Neural cell (in vitro differentiated cells): Measurements from ENCODE around the gene HUNK. TPM values are rescaled to one million over a fixed set of nuclear protein-coding genes. Genes with fewer than 3 reads are reported as not detected.

Source experiments
- H2AFZ ChIP-seq: fragments of 200-600, 300-800 bp; sonication (generic), shearing (Covaris generic); 2 replicates; pipeline ENCODE4 v1.6.0; 2014; ENCODE audit warnings: low read depth, mild to moderate bottlenecking, antibody characterized with exemption, low read length, moderate library complexity
- H3F3A ChIP-seq: fragments of 200-600 bp; shearing (Covaris generic); 2 replicates; pipeline ENCODE4 v1.6.1; 2016; ENCODE audit warnings: mild to moderate bottlenecking, moderate library complexity, mixed read lengths, antibody characterized with exemption, low read length; ENCODE audit not compliant: insufficient read depth, poor library complexity, severe bottlenecking
- H3K27ac ChIP-seq: fragments of 200-600, 300-800 bp; sonication (generic), shearing (Covaris generic); 2 replicates; pipeline ENCODE4 v1.5.1; 2014; ENCODE audit warnings: mild to moderate bottlenecking, low read length, moderate library complexity
- H3K27me3 ChIP-seq: fragments of 300-800, 200-600 bp; sonication (generic), shearing (Covaris generic); 2 replicates; pipeline ENCODE4 v1.6.0; 2014; ENCODE audit warnings: mild to moderate bottlenecking, low read depth, low read length, moderate library complexity; ENCODE audit not compliant: insufficient read depth
- H3K36me3 ChIP-seq: fragments of 300-800, 200-600 bp; sonication (generic), shearing (Covaris generic); 2 replicates; pipeline ENCODE4 v1.5.1; 2014; ENCODE audit warnings: mild to moderate bottlenecking, antibody characterized with exemption, low read length, moderate library complexity; ENCODE audit not compliant: insufficient read depth
- H3K4me2 ChIP-seq: fragments of 300-800, 200-600 bp; sonication (generic), shearing (Covaris generic); 2 replicates; pipeline ENCODE4 v1.6.0; 2014; ENCODE audit warnings: mild to moderate bottlenecking, low read length
- H3K4me3 ChIP-seq: fragments of 300-800, 200-600 bp; sonication (generic), shearing (Covaris generic); 2 replicates; pipeline ENCODE4 v1.5.1; 2014; ENCODE audit warnings: mild to moderate bottlenecking, low read length, moderate library complexity
- H3K79me2 ChIP-seq: fragments of 200-600 bp; shearing (Covaris generic); replicated peaks from 2 replicates; pipeline ENCODE4 v1.6.0; 2014; ENCODE audit warnings: mild to moderate bottlenecking, low read length, moderate library complexity; ENCODE audit not compliant: insufficient read depth
- H3K9ac ChIP-seq: fragments of 300-800, 200-600 bp; sonication (generic), shearing (Covaris generic); 2 replicates; pipeline ENCODE4 v1.6.1; 2016; ENCODE audit warnings: mild to moderate bottlenecking, low read length, mixed read lengths
- H3K9me2 ChIP-seq: fragments of 200-600 bp; shearing (Covaris generic); 2 replicates; pipeline ENCODE4 v1.6.1; 2016; ENCODE audit warnings: mild to moderate bottlenecking, low read length, mixed read lengths; ENCODE audit not compliant: insufficient read depth
- H3K9me3 ChIP-seq: fragments of 200-600, 300-800 bp; sonication (generic), shearing (Covaris generic); 2 replicates; pipeline ENCODE4 v1.6.1; 2016; ENCODE audit warnings: mild to moderate bottlenecking, mixed run types, low read length, moderate library complexity, mixed read lengths
- H4K20me1 ChIP-seq: fragments of 200-600 bp; shearing (Covaris generic); 2 replicates; pipeline ENCODE4 v1.6.1; 2016; ENCODE audit warnings: mild to moderate bottlenecking, mixed run types; ENCODE audit not compliant: insufficient read depth
- CTCF ChIP-seq: fragments of 450-650 bp; IDR thresholded peaks from 2 replicates; pipeline ENCODE4 v1.5.1; 2014; ENCODE audit warnings: antibody characterized with exemption, mild to moderate bottlenecking, moderate library complexity; ENCODE audit not compliant: poor library complexity, severe bottlenecking
- EP300 ChIP-seq: fragments of 450-650 bp; conservative IDR thresholded peaks from 2 replicates; pipeline ENCODE4 v1.6.1; 2014; ENCODE audit warnings: antibody characterized with exemption, mild to moderate bottlenecking, moderate library complexity; ENCODE audit not compliant: poor library complexity, severe bottlenecking
- EZH2 ChIP-seq: fragments of 200-600, 300-800 bp; shearing (Covaris generic), sonication (generic); IDR thresholded peaks from 2 replicates; pipeline ENCODE4 v1.6.1; 2014; ENCODE audit warnings: antibody characterized with exemption, low read length, borderline replicate concordance, mild to moderate bottlenecking; ENCODE audit not compliant: insufficient read depth, poor library complexity, severe bottlenecking
- MXI1 ChIP-seq: fragments of 450-650 bp; conservative IDR thresholded peaks from 2 replicates; pipeline ENCODE4 v1.6.1; 2014; ENCODE audit warnings: antibody characterized with exemption, mild to moderate bottlenecking; ENCODE audit not compliant: poor library complexity, severe bottlenecking
- POLR2AphosphoS5 ChIP-seq: IDR thresholded peaks from 2 replicates; pipeline ENCODE4 v1.6.1; 2012
- RAD21 ChIP-seq: fragments of 450-650 bp; conservative IDR thresholded peaks from 2 replicates; pipeline ENCODE4 v1.6.1; 2014; ENCODE audit warnings: antibody characterized with exemption, mild to moderate bottlenecking, moderate library complexity
- SMC3 ChIP-seq: fragments of 450-650 bp; conservative IDR thresholded peaks from 2 replicates; pipeline ENCODE4 v1.6.1; 2014; ENCODE audit warnings: antibody characterized with exemption, mild to moderate bottlenecking, moderate library complexity; ENCODE audit not compliant: poor library complexity
- TAF1 ChIP-seq: IDR thresholded peaks from 2 replicates; pipeline ENCODE4 v1.6.1; 2012; ENCODE audit warnings: low read depth
- polyA plus RNA-seq: library from polyadenylated mRNA; depleted of rRNA; stranded (reverse); fragments of >200 nt; gene quantifications from 2 replicates; pipeline ENCODE4 v1.2.3, GENCODE V29; 2014
- TF ChIP-seq, protein P1 (sequence below): IDR thresholded peaks from 2 replicates; pipeline ENCODE4 v1.6.1; 2012; ENCODE audit warnings: borderline replicate concordance

Gene HUNK
- polyA plus RNA-seq, 1 donor from 2014 or later = 9.3 TPM

- Histone ChIP-seq H2AFZ (peak overlapping the region; percentile 21), H3K9me3 (no peaks in the 10 kb centered on the region), H3F3A (peaks cover 13% of the 10 kb centered on the region), H4K20me1 (no peaks in the 10 kb centered on the region), H3K27ac (peak overlapping the region; percentile 98), H3K36me3 (no peaks in the 10 kb centered on the region), H3K9me2 (no peaks in the 10 kb centered on the region), H3K27me3 (no peaks in the 10 kb centered on the region), H3K79me2 (peaks cover 2% of the 10 kb centered on the region), H3K4me3 (peak overlapping the region; percentile 52), H3K4me2 (peak overlapping the region; percentile 46), H3K9ac (peak overlapping the region; percentile 71)
- TF ChIP-seq CTCF (no peak), EP300 (no peak), SMC3 (no peak), POLR2AphosphoS5 (no peak), EZH2 (no peak), TAF1 (no peak)
These were observed 55.8 kb downstream of the HUNK start for GRCh38 chr21:31928656-31929055.

- H3K27me3 ChIP-seq = no peaks in the 10 kb centered on the region
These were observed 56.7 kb downstream of the HUNK start for GRCh38 chr21:31929548-31929947.

More at GRCh38 chr21:31929548-31929947, 56.7 kb downstream of the HUNK start:
- Histone ChIP-seq H3K9me2 (no peaks in the 10 kb centered on the region), H3K9me3 (no peaks in the 10 kb centered on the region), H3F3A (peaks cover 13% of the 10 kb centered on the region), H3K9ac (peak overlapping the region; percentile 71), H3K4me3 (peak overlapping the region; percentile 52), H4K20me1 (no peaks in the 10 kb centered on the region), H3K27ac (peak overlapping the region; percentile 98), H3K36me3 (no peaks in the 10 kb centered on the region), H3K79me2 (peaks cover 2% of the 10 kb centered on the region), H2AFZ (no peak overlapping the region), H3K4me2 (peak overlapping the region; percentile 46)
- TF ChIP-seq SMC3 (no peak), CTCF (no peak), POLR2AphosphoS5 (no peak), EZH2 (no peak), EP300 (no peak), RAD21 (no peak), TAF1 (no peak), MXI1 (no peak)
- TF ChIP-seq, protein P1, sequence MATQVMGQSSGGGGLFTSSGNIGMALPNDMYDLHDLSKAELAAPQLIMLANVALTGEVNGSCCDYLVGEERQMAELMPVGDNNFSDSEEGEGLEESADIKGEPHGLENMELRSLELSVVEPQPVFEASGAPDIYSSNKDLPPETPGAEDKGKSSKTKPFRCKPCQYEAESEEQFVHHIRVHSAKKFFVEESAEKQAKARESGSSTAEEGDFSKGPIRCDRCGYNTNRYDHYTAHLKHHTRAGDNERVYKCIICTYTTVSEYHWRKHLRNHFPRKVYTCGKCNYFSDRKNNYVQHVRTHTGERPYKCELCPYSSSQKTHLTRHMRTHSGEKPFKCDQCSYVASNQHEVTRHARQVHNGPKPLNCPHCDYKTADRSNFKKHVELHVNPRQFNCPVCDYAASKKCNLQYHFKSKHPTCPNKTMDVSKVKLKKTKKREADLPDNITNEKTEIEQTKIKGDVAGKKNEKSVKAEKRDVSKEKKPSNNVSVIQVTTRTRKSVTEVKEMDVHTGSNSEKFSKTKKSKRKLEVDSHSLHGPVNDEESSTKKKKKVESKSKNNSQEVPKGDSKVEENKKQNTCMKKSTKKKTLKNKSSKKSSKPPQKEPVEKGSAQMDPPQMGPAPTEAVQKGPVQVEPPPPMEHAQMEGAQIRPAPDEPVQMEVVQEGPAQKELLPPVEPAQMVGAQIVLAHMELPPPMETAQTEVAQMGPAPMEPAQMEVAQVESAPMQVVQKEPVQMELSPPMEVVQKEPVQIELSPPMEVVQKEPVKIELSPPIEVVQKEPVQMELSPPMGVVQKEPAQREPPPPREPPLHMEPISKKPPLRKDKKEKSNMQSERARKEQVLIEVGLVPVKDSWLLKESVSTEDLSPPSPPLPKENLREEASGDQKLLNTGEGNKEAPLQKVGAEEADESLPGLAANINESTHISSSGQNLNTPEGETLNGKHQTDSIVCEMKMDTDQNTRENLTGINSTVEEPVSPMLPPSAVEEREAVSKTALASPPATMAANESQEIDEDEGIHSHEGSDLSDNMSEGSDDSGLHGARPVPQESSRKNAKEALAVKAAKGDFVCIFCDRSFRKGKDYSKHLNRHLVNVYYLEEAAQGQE = no peak
